ENCODE results near the gene LEKR1.
A peak's percentile ranks its signal among the peaks of the same experiment; 100 is the strongest.
"Not testable (repeated sequence)": the region's sequence is repeated elsewhere in the genome, so short reads cannot be mapped to it uniquely, and the experiment has no call there.

The LEKR1 gene

GRCh38 chr3:156859578-156859977 lies 33.4 kb downstream of the LEKR1 start:
- peak; percentile 50 for DNase-seq (ENCODE audit: low read depth)
- no peak for TF ChIP-seq CTCF (IDR thresholded peaks at IDR 0.05; ENCODE audit: insufficient read depth, low read depth, low read length, missing control alignments)
- no peak overlapping the region for H3K4me3 ChIP-seq (ENCODE audit: low read depth, low read length)

- H3K4me3 ChIP-seq (ENCODE audit: low read depth, low read length), result no peak overlapping the region
- TF ChIP-seq CTCF (IDR thresholded peaks at IDR 0.05; ENCODE audit: insufficient read depth, low read depth, low read length, missing control alignments), result no peak
- no peak for DNase-seq (ENCODE audit: low read depth)
Measured at GRCh38 chr3:156860873-156861272, 34.7 kb downstream of the LEKR1 start.

- H3K4me3 ChIP-seq (ENCODE audit: low read depth, low read length), result no peak overlapping the region
- TF ChIP-seq CTCF (IDR thresholded peaks at IDR 0.05; ENCODE audit: insufficient read depth, low read depth, low read length, missing control alignments), result no peak
- no peak for DNase-seq (ENCODE audit: low read depth)
Measured at GRCh38 chr3:156862338-156862737, 36.2 kb downstream of the LEKR1 start.

- no peak for TF ChIP-seq CTCF (IDR thresholded peaks at IDR 0.05; ENCODE audit: insufficient read depth, low read depth, low read length, missing control alignments)
- DNase-seq (ENCODE audit: low read depth), result no peak
Measured at GRCh38 chr3:156865732-156866131, 39.6 kb downstream of the LEKR1 start.

GRCh38 chr3:156867174-156867573 lies 41.0 kb downstream of the LEKR1 start:
- no peak for TF ChIP-seq CTCF (IDR thresholded peaks at IDR 0.05; ENCODE audit: insufficient read depth, low read depth, low read length, missing control alignments)
- no peak for DNase-seq (ENCODE audit: low read depth)
- H3K4me3 ChIP-seq (ENCODE audit: low read depth, low read length), result no peak overlapping the region

More at GRCh38 chr3:156865732-156866131, 39.6 kb downstream of the LEKR1 start:
- no peak overlapping the region for H3K4me3 ChIP-seq (ENCODE audit: low read depth, low read length)

- DNase-seq (ENCODE audit: low read depth), result no peak
- H3K4me3 ChIP-seq (ENCODE audit: low read depth, low read length), result no peak overlapping the region
- no peak for TF ChIP-seq CTCF (IDR thresholded peaks at IDR 0.05; ENCODE audit: insufficient read depth, low read depth, low read length, missing control alignments)
Measured at GRCh38 chr3:156867920-156868319, 41.8 kb downstream of the LEKR1 start.

- no peak for DNase-seq (ENCODE audit: low read depth)
- H3K4me3 ChIP-seq (ENCODE audit: low read depth, low read length), result no peak overlapping the region
- no peak for TF ChIP-seq CTCF (IDR thresholded peaks at IDR 0.05; ENCODE audit: insufficient read depth, low read depth, low read length, missing control alignments)
Measured at GRCh38 chr3:156873906-156874305, 47.8 kb downstream of the LEKR1 start.

- not testable (repeated sequence) for H3K4me3 ChIP-seq (ENCODE audit: low read depth, low read length); DNase-seq (ENCODE audit: low read depth)
Measured at GRCh38 chr3:156879491-156879890, 53.3 kb downstream of the LEKR1 start.
